Heart left ventricle (tissue), 16 donors: ENCODE data around the gene KDM6B. TPM values are rescaled to one million over a fixed set of nuclear protein-coding genes. Genes with fewer than 3 reads are reported as not detected.
A peak's percentile ranks its signal among the peaks of the same experiment; 100 is the strongest.

ENCODE experiments used
- ATAC-seq, 4 donors: fragments of 200-7000 bp; cut with Tn5 transposase; one replicate each; pipeline ENCODE4 v1.9.1; 2020 to 2022; ENCODE audit warnings: moderate library complexity in 4 of 4, mild to moderate bottlenecking in 3 of 4, moderate number of reproducible peaks in 1 of 4
- DNase-seq, 5 donors: peaks; one replicate each; pipeline ENCODE4 v3.0.0-alpha.2; 2020
- H3K27ac ChIP-seq, 12 donors: fragments of 200-600 bp; sonication (generic) in 4 of 12; one replicate each; pipeline versions ENCODE4 v1.5.0 to v1.8.0; 2016 to 2022; ENCODE audit warnings: mild to moderate bottlenecking in 2 of 12
- H3K27me3 ChIP-seq, 9 donors: fragments of 200-600 bp; sonication (generic) in 2 of 9; one replicate each; pipeline versions ENCODE4 v1.5.1 to v1.8.0; 2016 to 2022; ENCODE audit warnings: mild to moderate bottlenecking in 3 of 9
- H3K36me3 ChIP-seq, 9 donors: fragments of 200-600 bp; sonication (generic) in 2 of 9; one replicate each; pipeline versions ENCODE4 v1.5.0 to v1.8.0; 2018 to 2022; ENCODE audit warnings: mild to moderate bottlenecking in 2 of 9
- H3K4me1 ChIP-seq, 12 donors: fragments of 200-600 bp; sonication (generic) in 4 of 12; one replicate each; pipeline versions ENCODE4 v1.5.0 to v1.8.0; 2016 to 2022; ENCODE audit warnings: mild to moderate bottlenecking in 3 of 12
- H3K4me3 ChIP-seq, 12 donors: fragments of 200-600 bp; sonication (generic) in 4 of 12; one replicate each; pipeline versions ENCODE4 v1.5.0 to v1.8.0; 2017 to 2022; ENCODE audit warnings: mild to moderate bottlenecking in 9 of 12, moderate library complexity in 4 of 12
- H3K9me3 ChIP-seq, 12 donors: fragments of 200-600 bp; sonication (generic) in 4 of 12; one replicate each; pipeline versions ENCODE4 v1.5.0 to v1.8.0; 2016 to 2022; ENCODE audit warnings: mild to moderate bottlenecking in 1 of 12
- POLR2A ChIP-seq, 2 donors: fragments of 450-650 bp; IDR thresholded peaks; one replicate each; pipeline ENCODE4 v1.6.1; 2017; ENCODE audit warnings: antibody characterized with exemption in 2 of 2, mild to moderate bottlenecking in 2 of 2, moderate library complexity in 2 of 2
- WGBS, 4 donors: extraction: QIAGEN DNeasy Blood & Tissue Kit in 2 of 4; methylation state at CpG; one replicate each; pipeline versions ENCODE4 v1.1.5 to v1.1.7; 2013 to 2018; 5-methylcytosine and 5-hydroxymethylcytosine counted together
- intact Hi-C, 10 donors: fragments of 100-400 bp; cut with DNase I; formaldehyde crosslinking; loops; one replicate each; pipeline versions ENCODE4 v1.11.1 to v1.14.2; 2022
- polyA plus RNA-seq, 2 donors: library from polyadenylated mRNA; stranded (reverse); fragments of 200-250 nt; gene quantifications; one replicate each; pipeline ENCODE4 v1.2.3, GENCODE V29; 2013
- total RNA-seq, 9 donors: library from RNA; depleted of rRNA in 2 of 9; stranded (reverse); fragments of >200 nt in 2 of 9; fragmentation: NEBNext Ultra II Directional in 3 of 9; extraction: Animal tissue kit (Norgen Biotek cat#: 25700) in 3 of 9; gene quantifications; one replicate each; pipeline versions ENCODE4 v1.1.0 to v1.2.4, GENCODE V29; 2016 to 2023
- TF ChIP-seq, protein P1 (sequence below), 12 donors: fragments of 200-600 bp; sonication (generic) in 4 of 12; IDR thresholded peaks; one replicate each; pipeline versions ENCODE4 v1.5.0 to v1.8.0; 2018 to 2022; ENCODE audit warnings: antibody characterized with exemption in 12 of 12, mild to moderate bottlenecking in 5 of 12
- donor health status: ischemic (EF 13 %, LVEDD 7.1; RV severe dilation, severe dysfunction).
- donor health status: healthy with polysubstance abuse.
- donor health status: DM: no; HTN: yes; CAD: no.
- donor health status: DM: no; HTN: no; CAD: no.
- donor health status: ischemic (EF 25% LVEDD 6.9; RV normal size, moderate dysfunction).
- donor health status: ischemic (EF 25% LVEDD 5.7; RV mildly dilated, moderate dysfunction).
- donor health status: healthy.
- donor health status: DM: yes; HTN: yes; CAD: no.
- donor health status: ischemic (EF 35%, LVEDD 5.7; RV mildly dilated, moderate dysfunction).
- donor health status: nonischemic (EF 11% LVEDD 7.7; RV severe dilation, severe dysfunction).
- donor health status: DM: yes; HTN: yes; CAD: no.
- donor health status: PGD.
- donor health status: ischemic (EF 29% LVEDD 5.4; RV normal size, mild dysfunction).
- donor health status: nonischemic (EF 23%, LVEDD 6.1; RV moderate dilation, normal function).

Gene KDM6B
- total and polyA plus RNA-seq, 11 donors: 7.4 to 29.3 (median 20.6) TPM

DNA sequence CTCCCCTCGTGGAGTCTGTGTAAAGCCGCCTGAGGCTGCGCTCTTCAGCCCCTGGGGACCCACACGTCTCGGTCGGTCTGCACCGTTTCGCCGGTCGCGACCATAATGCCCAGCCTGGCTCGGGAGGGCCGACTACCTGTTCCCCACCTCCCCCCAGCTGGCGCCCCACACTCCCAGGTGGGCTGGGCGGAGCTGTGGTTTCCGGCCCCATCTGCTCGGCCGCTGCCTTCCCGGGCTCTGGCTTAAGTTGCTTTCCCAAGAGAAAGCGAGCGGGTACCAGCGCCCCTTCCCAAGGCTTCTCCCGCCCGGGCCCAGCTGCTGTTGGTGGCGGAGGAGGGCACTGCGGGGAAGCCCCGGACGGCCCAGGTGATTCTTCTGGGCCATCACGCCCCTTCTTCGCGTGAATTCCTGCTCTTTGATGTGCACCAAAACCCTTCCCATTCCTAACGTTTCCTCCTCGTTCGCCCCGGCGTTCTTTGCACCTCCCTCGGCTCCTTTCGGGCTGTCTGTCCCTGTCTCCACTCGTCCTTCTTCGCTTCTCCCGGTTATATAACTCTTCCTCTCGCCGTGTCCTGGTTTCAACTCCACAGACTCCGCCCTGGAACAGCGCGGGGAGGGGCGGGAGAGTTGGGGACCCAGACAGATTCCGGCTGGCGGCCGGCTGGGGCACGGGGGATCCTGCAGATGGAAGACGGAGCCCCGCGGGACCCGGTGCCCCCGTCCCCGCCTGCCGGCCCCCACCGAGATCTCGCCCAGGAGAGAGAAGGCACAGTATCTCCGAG is 2.0 kb downstream of the KDM6B start:
- intact Hi-C loops: loop anchor here in 7 of 10 donors (1.0 to 5.0 kb wide), 6 partner anchors 15 to 301 kb away; partner anchors contain the start of genes NAA38 (in 4 of the 7), TP53 (in 1 of the 7) and WRAP53 (in 1 of the 7)
- peaks cover 3 to 64% (median 41%) of the 10 kb centered on the region in 12 donors for H3K4me1 ChIP-seq
- WGBS, 4 donors: 0 to 1% (median 0%) methylated on average over 34 to 61 of the region's 61 CpGs

GRCh38 chr17:7836596-7837407 is 2.8 kb downstream of the KDM6B start:
- Histone ChIP-seq H3K9me3 (no peaks in the 10 kb centered on the region), H3K36me3 (peaks cover 0 to 12% (median 4%) of the 10 kb centered on the region in 9 donors), H3K27ac (peak overlapping the region; percentile 86 to 100 (median 98)), H3K4me1 (peaks cover 5 to 70% (median 46%) of the 10 kb centered on the region in 12 donors), H3K4me3 (peak overlapping the region; percentile 59 to 99 (median 80)), H3K27me3 (no peaks in the 10 kb centered on the region)
- ATAC-seq (peak; percentile 14 to 45 (median 20)), DNase-seq (peak; percentile 90 to 94 (median 92))
- 2 to 3% (median 2%) methylated on average over 14 to 19 of the region's 19 CpGs for WGBS, 4 donors
- intact Hi-C loops: loop anchor here in 3 of 10 donors (2.0 to 5.0 kb wide), 3 partner anchors 20 to 300 kb away; partner anchors contain the start of genes NAA38 (in 1 of the 3), TP53 (in 1 of the 3) and WRAP53 (in 1 of the 3)
- TF ChIP-seq POLR2A (IDR thresholded peaks at IDR 0.05): no peak
- TF ChIP-seq, protein P1, sequence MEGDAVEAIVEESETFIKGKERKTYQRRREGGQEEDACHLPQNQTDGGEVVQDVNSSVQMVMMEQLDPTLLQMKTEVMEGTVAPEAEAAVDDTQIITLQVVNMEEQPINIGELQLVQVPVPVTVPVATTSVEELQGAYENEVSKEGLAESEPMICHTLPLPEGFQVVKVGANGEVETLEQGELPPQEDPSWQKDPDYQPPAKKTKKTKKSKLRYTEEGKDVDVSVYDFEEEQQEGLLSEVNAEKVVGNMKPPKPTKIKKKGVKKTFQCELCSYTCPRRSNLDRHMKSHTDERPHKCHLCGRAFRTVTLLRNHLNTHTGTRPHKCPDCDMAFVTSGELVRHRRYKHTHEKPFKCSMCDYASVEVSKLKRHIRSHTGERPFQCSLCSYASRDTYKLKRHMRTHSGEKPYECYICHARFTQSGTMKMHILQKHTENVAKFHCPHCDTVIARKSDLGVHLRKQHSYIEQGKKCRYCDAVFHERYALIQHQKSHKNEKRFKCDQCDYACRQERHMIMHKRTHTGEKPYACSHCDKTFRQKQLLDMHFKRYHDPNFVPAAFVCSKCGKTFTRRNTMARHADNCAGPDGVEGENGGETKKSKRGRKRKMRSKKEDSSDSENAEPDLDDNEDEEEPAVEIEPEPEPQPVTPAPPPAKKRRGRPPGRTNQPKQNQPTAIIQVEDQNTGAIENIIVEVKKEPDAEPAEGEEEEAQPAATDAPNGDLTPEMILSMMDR (IDR thresholded peaks at IDR 0.05): no peak

More for the DNA sequence above, 2.0 kb downstream of the KDM6B start:
- TF ChIP-seq POLR2A (IDR thresholded peaks at IDR 0.05): peak; percentile 24 to 33
- TF ChIP-seq, protein P1 (IDR thresholded peaks at IDR 0.05): no peak
- peak overlapping the region; percentile 59 to 99 (median 80) for H3K4me3 ChIP-seq
- H3K36me3 ChIP-seq: peaks cover 0 to 12% (median 4%) of the 10 kb centered on the region in 9 donors
- no peaks in the 10 kb centered on the region for H3K27me3 ChIP-seq
- no peaks in the 10 kb centered on the region for H3K9me3 ChIP-seq
- DNase-seq (peak; percentile 85 to 88 (median 87)), ATAC-seq (peak; percentile 11 to 53 (median 44))
- peak overlapping the region; percentile 86 to 100 (median 98) for H3K27ac ChIP-seq

- Histone ChIP-seq H3K27ac (peak overlapping the region in 11 of 12 donors; percentile 92 to 100 (median 98)), H3K9me3 (no peaks in the 10 kb centered on the region), H3K4me3 (peak overlapping the region in 9 of 12 donors; percentile 68 to 99 (median 83)), H3K4me1 (peaks cover 5 to 74% (median 46%) of the 10 kb centered on the region in 12 donors), H3K27me3 (no peaks in the 10 kb centered on the region), H3K36me3 (peaks cover 0 to 12% (median 4%) of the 10 kb centered on the region in 9 donors)
- intact Hi-C loops: loop anchor here in 3 of 10 donors (2.0 to 5.0 kb wide), 3 partner anchors 19 to 300 kb away; partner anchors contain the start of genes NAA38 (in 1 of the 3), TP53 (in 1 of the 3) and WRAP53 (in 1 of the 3)
- TF ChIP-seq, protein P1 (IDR thresholded peaks at IDR 0.05): no peak
- no peak for TF ChIP-seq POLR2A (IDR thresholded peaks at IDR 0.05)
- 7 to 11% (median 10%) methylated on average over 8 of the region's 8 CpGs for WGBS, 4 donors
- ATAC-seq: no peak
- no peak for DNase-seq
Observed at GRCh38 chr17:7837408-7838088, 3.5 kb downstream of the KDM6B start.
